ENCODE data around the gene ANKRD33B. TPM values are rescaled to one million over a fixed set of nuclear protein-coding genes. Genes with fewer than 3 reads are reported as not detected.

The ANKRD33B gene
- total and polyA plus RNA-seq, 2 of the 8 experiments (the other 6 are each of a cell fraction or from before 2014, with no cell fraction given), result 6.9 to 20.6 TPM

GRCh38 chr5:10706326-10706725, 142.5 kb downstream of the ANKRD33B start (continued):
- no peak for TF ChIP-seq CHD7 (IDR thresholded peaks at IDR 0.05; ENCODE audit: insufficient replicate concordance, low read length)
